ENCODE data around the gene GSK3B. TPM values are rescaled to one million over a fixed set of nuclear protein-coding genes. Genes with fewer than 3 reads are reported as not detected.

The GSK3B gene
- total and polyA plus RNA-seq, 10 of the 15 experiments (the other 5 are each of a cell fraction or from before 2014, with no cell fraction given), result 8.5 to 49.8 (median 25.5) TPM

DNA sequence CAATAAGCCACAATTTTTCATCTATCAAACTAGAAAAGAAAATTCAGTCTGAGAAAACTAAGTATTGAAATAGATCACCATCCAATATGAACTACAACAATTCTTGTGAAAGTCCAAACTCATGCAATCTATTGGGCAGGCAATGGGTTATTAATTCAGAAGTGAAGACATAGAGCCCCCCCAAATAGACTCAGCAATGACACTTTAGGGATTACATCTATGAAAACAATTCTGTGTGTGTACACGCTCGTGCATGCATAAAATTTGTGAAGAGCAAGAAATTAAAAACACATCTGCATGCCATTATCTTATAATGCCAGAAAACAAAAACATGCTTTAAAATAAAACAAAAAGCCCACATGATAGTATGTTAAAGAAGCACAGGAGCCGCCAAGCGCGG lies 161.0 kb downstream of the GSK3B start:
- no peak overlapping the region for H3K4me3 ChIP-seq
- ATAC-seq, result no peak
- ChIA-PET CTCF (no interaction called here), SMC1A (ENCODE audit: uncharacterized antibody, unreplicated experiment) (no interaction called here), POLR2A (no interaction called here), RAD21 (ENCODE audit: unreplicated experiment) (no interaction called here)
- no peak overlapping the region for H3K9ac ChIP-seq (ENCODE audit: control insufficient read depth, insufficient read depth, low read length)
- H3K9me3 ChIP-seq (replicated peaks; ENCODE audit: control insufficient read depth, insufficient read depth, low read length), result no peaks in the 10 kb centered on the region; the same call in 2 of the 3 replicates
- no peaks in the 10 kb centered on the region for H3K27me3 ChIP-seq (replicated peaks in 1 of 2; ENCODE audit: control insufficient read depth in 2 of 2, insufficient read depth in 2 of 2, low read length in 1 of 2)
- 98% methylated on average over 5 of the region's 5 CpGs for WGBS (ENCODE audit: insufficient coverage, insufficient replicate concordance, low lambda C conversion rate, missing lambda C conversion rate)
- no peaks in the 10 kb centered on the region for H4K20me1 ChIP-seq (ENCODE audit: control insufficient read depth, insufficient read depth)
- no peak overlapping the region for H2AFZ ChIP-seq (ENCODE audit: control insufficient read depth, low read depth, low read length)
- DNase-seq (ENCODE audit: low read depth, low spot score), result no peak
- FAIRE-seq, result no peak
- H3K4me2 ChIP-seq (ENCODE audit: control insufficient read depth, insufficient read depth), result no peak overlapping the region
- TF ChIP-seq TCF12 (IDR thresholded peaks at IDR 0.05; ENCODE audit: low read depth, low read length), result no peak
- TF ChIP-seq NFYA (IDR thresholded peaks at IDR 0.05; ENCODE audit: borderline replicate concordance, low read depth, low read length), result no peak
- no peak for TF ChIP-seq MYB (IDR thresholded peaks at IDR 0.05; ENCODE audit: borderline replicate concordance, low read depth, low read length)
- no peak for TF ChIP-seq SREBF1 (IDR thresholded peaks at IDR 0.05; ENCODE audit: low read length)
- TF ChIP-seq MYC (IDR thresholded peaks at IDR 0.05; ENCODE audit: insufficient read depth, insufficient read length, insufficient replicate concordance, low read length, severe bottlenecking), result no peak
- no peak for TF ChIP-seq LARP7 (IDR thresholded peaks at IDR 0.05)
- no peak for TF ChIP-seq STAT3 (IDR thresholded peaks at IDR 0.05; ENCODE audit: low read depth, low read length)
- no peak for TF ChIP-seq TCF7 (IDR thresholded peaks at IDR 0.05; ENCODE audit: borderline replicate concordance)
- TF ChIP-seq BMI1 (IDR thresholded peaks at IDR 0.05; ENCODE audit: borderline replicate concordance), result no peak
- no peak for TF ChIP-seq POU2F2 (IDR thresholded peaks at IDR 0.05; ENCODE audit: borderline replicate concordance, low read depth, low read length)
- TF ChIP-seq PAX5 (IDR thresholded peaks at IDR 0.05; ENCODE audit: borderline replicate concordance, low read depth, low read length), result no peak
- TF ChIP-seq CHD1 (IDR thresholded peaks at IDR 0.05; ENCODE audit: low read depth, low read length), result no peak
- no peak for TF ChIP-seq CEBPB (IDR thresholded peaks at IDR 0.05; ENCODE audit: borderline replicate concordance in 1 of 2, low read depth in 2 of 2, low read length in 2 of 2)
- TF ChIP-seq, protein P1, sequence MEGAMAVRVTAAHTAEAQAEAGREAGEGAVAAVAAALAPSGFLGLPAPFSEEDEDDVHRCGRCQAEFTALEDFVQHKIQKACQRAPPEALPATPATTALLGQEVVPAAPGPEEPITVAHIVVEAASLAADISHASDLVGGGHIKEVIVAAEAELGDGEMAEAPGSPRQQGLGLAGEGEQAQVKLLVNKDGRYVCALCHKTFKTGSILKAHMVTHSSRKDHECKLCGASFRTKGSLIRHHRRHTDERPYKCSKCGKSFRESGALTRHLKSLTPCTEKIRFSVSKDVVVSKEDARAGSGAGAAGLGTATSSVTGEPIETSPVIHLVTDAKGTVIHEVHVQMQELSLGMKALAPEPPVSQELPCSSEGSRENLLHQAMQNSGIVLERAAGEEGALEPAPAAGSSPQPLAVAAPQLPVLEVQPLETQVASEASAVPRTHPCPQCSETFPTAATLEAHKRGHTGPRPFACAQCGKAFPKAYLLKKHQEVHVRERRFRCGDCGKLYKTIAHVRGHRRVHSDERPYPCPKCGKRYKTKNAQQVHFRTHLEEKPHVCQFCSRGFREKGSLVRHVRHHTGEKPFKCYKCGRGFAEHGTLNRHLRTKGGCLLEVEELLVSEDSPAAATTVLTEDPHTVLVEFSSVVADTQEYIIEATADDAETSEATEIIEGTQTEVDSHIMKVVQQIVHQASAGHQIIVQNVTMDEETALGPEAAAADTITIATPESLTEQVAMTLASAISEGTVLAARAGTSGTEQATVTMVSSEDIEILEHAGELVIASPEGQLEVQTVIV (IDR thresholded peaks at IDR 0.05; ENCODE audit: borderline replicate concordance, partially characterized antibody), result no peak
- TF ChIP-seq JUNB (IDR thresholded peaks at IDR 0.05), result no peak
- TF ChIP-seq ZBTB33 (IDR thresholded peaks at IDR 0.05), result no peak
- no peak for TF ChIP-seq KLF5 (IDR thresholded peaks at IDR 0.05; ENCODE audit: partially characterized antibody)
- TF ChIP-seq RAD21 (IDR thresholded peaks at IDR 0.05; ENCODE audit: insufficient read depth, low read depth, low read length), result no peak
- TF ChIP-seq HDAC6 (IDR thresholded peaks at IDR 0.05; ENCODE audit: unreplicated experiment), result no peak
- no peak overlapping the region for H3K27ac ChIP-seq (ENCODE audit: control insufficient read depth, insufficient read depth)
- peaks cover 51% of the 10 kb centered on the region for H3K79me2 ChIP-seq (ENCODE audit: control insufficient read depth, insufficient read depth, low read length)
- peaks cover 6% of the 10 kb centered on the region for H3K4me1 ChIP-seq (ENCODE audit: control insufficient read depth, insufficient read depth, low read length)
- intact Hi-C loops (cut with micrococcal nuclease; ENCODE audit: unreplicated experiment) (no loop called here), in situ Hi-C loops (cut with MboI) (no loop called here)
- H3K36me3 ChIP-seq (ENCODE audit: control insufficient read depth in 2 of 2, insufficient read depth in 2 of 2, low read length in 1 of 2), result no peaks in the 10 kb centered on the region; a peak in 1 of 4 replicates
- BruUV-seq (replicated peaks), result no TSS peak
